Vagina (tissue), 2 donors: Measurements from ENCODE around the gene MCAM. TPM values are rescaled to one million over a fixed set of nuclear protein-coding genes. Genes with fewer than 3 reads are reported as not detected.

Experiments used
- DNase-seq, 2 donors: peaks; one replicate each; pipeline ENCODE4 v3.0.0-alpha.2; 2017; ENCODE audit errors: extremely low spot score in 2 of 2
- H3K27ac ChIP-seq: fragments of 200-600 bp; sonication (generic); one replicate; pipeline ENCODE4 v1.5.1; 2019
- H3K27me3 ChIP-seq: fragments of 200-600 bp; sonication (generic); one replicate; pipeline ENCODE4 v1.5.1; 2019
- H3K36me3 ChIP-seq, 2 donors: fragments of 200-600 bp; sonication (generic); one replicate each; pipeline ENCODE4 v1.5.1; 2017 to 2019
- H3K4me1 ChIP-seq: fragments of 200-600 bp; sonication (generic); one replicate; pipeline ENCODE4 v1.5.1; 2019
- H3K4me3 ChIP-seq, 2 donors: fragments of 200-600 bp; sonication (generic); 1 replicate in 1 of 2; 2 replicates in 1 of 2; pipeline ENCODE4 v1.5.1; 2016 to 2019
- H3K9me3 ChIP-seq: fragments of 200-600 bp; sonication (generic); one replicate; pipeline ENCODE4 v1.5.1; 2019
- CTCF ChIP-seq, 3 experiments: fragments of 450-650 bp in 2 of 3; fragments of 200-600 bp in 1 of 3; sonication (generic) in 1 of 3; IDR thresholded peaks; one replicate each; pipeline ENCODE4 v1.5.1; 2017 to 2019; ENCODE audit warnings: antibody characterized with exemption in 3 of 3, mild to moderate bottlenecking in 2 of 3, moderate library complexity in 2 of 3
- POLR2A ChIP-seq, 2 donors: fragments of 450-650 bp; IDR thresholded peaks; one replicate each; pipeline ENCODE4 v1.6.1; 2017; ENCODE audit warnings: antibody characterized with exemption in 2 of 2, mild to moderate bottlenecking in 2 of 2, moderate library complexity in 2 of 2
- POLR2AphosphoS5 ChIP-seq, 2 donors: sonication (generic); formaldehyde crosslinking; IDR thresholded peaks; one replicate each; pipeline ENCODE4 v1.9.0; 2017; ENCODE audit warnings: antibody characterized with exemption in 2 of 2, mild to moderate bottlenecking in 2 of 2, low read depth in 1 of 2; ENCODE audit not compliant: insufficient read depth in 1 of 2
- intact Hi-C: fragments of 100-400 bp; cut with DNase I; formaldehyde crosslinking; loops from one replicate; pipeline ENCODE4 v1.15.1; 2023
- total RNA-seq: library from RNA; depleted of rRNA; stranded (reverse); fragments of >200 nt; gene quantifications from one replicate; pipeline ENCODE4 v1.2.3, GENCODE V29; 2016

The MCAM gene
- total RNA-seq, 1 donor from 2014 or later = 295 TPM

- TF ChIP-seq POLR2AphosphoS5 (IDR thresholded peaks at IDR 0.05; ENCODE audit: insufficient read depth in 1 of 2, low read depth in 1 of 2) (peak; percentile 15 to 22), POLR2A (IDR thresholded peaks at IDR 0.05) (no peak), CTCF (IDR thresholded peaks at IDR 0.05) (peak; percentile 57 to 85 (median 64))
- H3K36me3 ChIP-seq = no peaks in the 10 kb centered on the region
- intact Hi-C loops = loop anchor here (10.0 kb wide), 1 partner anchor 234 kb away; the partner anchor contains the start of genes C2CD2L and DPAGT1
- peak overlapping the region; percentile 20 to 57 for H3K4me3 ChIP-seq
- H3K27ac ChIP-seq = peak overlapping the region; percentile 96
- peaks cover 58% of the 10 kb centered on the region for H3K4me1 ChIP-seq
- H3K27me3 ChIP-seq = no peaks in the 10 kb centered on the region
- DNase-seq = no peak
- no peaks in the 10 kb centered on the region for H3K9me3 ChIP-seq
Measured at GRCh38 chr11:119338318-119338890, 21.5 kb upstream of the MCAM start.

- H3K36me3 ChIP-seq = no peaks in the 10 kb centered on the region
- H3K4me1 ChIP-seq = peaks cover 58% of the 10 kb centered on the region
- no peaks in the 10 kb centered on the region for H3K27me3 ChIP-seq
- intact Hi-C loops = loop anchor here (10.0 kb wide), 1 partner anchor 233 kb away; the partner anchor contains the start of genes C2CD2L and DPAGT1
- TF ChIP-seq POLR2AphosphoS5 (IDR thresholded peaks at IDR 0.05; ENCODE audit: insufficient read depth in 1 of 2, low read depth in 1 of 2) (peak in 1 of 2 donors; percentile 2), CTCF (IDR thresholded peaks at IDR 0.05) (no peak)
- no peaks in the 10 kb centered on the region for H3K9me3 ChIP-seq
- no peak for DNase-seq
- H3K27ac ChIP-seq = peak overlapping the region; percentile 96
- peak overlapping the region in 1 of 2 donors; percentile 20 for H3K4me3 ChIP-seq
Measured at GRCh38 chr11:119337581-119338317, 20.8 kb upstream of the MCAM start.

GRCh38 chr11:119336744-119337469, 20.0 kb upstream of the MCAM start:
- DNase-seq = no peak
- H3K27me3 ChIP-seq = no peaks in the 10 kb centered on the region
- H3K9me3 ChIP-seq = no peaks in the 10 kb centered on the region
- no peak overlapping the region for H3K4me3 ChIP-seq
- H3K36me3 ChIP-seq = no peaks in the 10 kb centered on the region
- no peak overlapping the region for H3K27ac ChIP-seq
- TF ChIP-seq CTCF (IDR thresholded peaks at IDR 0.05) = no peak
- no peak for TF ChIP-seq POLR2A (IDR thresholded peaks at IDR 0.05)
- TF ChIP-seq POLR2AphosphoS5 (IDR thresholded peaks at IDR 0.05; ENCODE audit: insufficient read depth in 1 of 2, low read depth in 1 of 2) = no peak
- peaks cover 58% of the 10 kb centered on the region for H3K4me1 ChIP-seq
- intact Hi-C loops = loop anchor here (10.0 kb wide), 1 partner anchor 232 kb away; the partner anchor contains the start of genes C2CD2L and DPAGT1

DNA sequence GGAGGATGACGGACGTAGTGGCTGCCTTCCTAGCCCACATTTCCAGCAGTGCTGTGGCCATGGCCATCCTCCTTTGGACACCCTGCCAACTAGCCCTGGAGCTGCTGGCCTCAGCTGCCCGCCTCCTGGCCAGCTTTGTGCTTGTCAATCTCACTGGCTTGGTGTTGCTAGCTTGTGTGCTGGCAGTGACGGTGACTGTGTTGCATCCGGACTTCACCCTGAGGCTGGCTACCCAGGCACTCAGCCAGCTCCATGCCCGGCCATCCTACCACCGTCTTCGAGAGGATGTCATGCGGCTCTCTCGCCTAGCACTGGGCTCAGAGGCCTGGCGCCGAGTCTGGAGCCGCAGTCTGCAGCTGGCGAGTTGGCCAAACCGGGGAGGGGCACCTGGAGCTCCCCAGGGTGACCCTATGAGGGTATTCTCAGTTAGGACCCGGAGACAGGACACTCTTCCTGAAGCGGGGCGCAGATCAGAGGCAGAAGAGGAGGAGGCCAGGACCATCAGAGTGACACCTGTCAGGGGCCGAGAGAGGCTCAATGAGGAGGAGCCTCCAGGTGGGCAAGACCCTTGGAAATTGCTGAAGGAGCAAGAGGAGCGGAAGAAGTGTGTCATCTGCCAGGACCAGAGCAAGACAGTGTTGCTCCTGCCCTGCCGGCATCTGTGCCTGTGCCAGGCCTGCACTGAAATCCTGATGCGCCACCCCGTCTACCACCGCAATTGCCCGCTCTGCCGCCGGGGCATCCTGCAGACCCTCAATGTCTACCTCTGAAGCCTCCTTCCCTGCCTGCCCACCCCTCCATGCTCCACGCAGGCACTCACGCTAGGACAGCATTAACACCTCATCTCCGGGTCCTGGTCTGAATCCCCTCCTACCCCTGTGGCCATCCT, 19.0 kb upstream of the MCAM start:
- no peaks in the 10 kb centered on the region for H3K27me3 ChIP-seq
- intact Hi-C loops = loop anchor here (10.0 kb wide), 1 partner anchor 231 kb away; the partner anchor contains the start of genes C2CD2L and DPAGT1
- peaks cover 51% of the 10 kb centered on the region for H3K4me1 ChIP-seq
- no peaks in the 10 kb centered on the region for H3K9me3 ChIP-seq
- H3K36me3 ChIP-seq = no peaks in the 10 kb centered on the region
- no peak overlapping the region for H3K27ac ChIP-seq
- TF ChIP-seq POLR2AphosphoS5 (IDR thresholded peaks at IDR 0.05; ENCODE audit: insufficient read depth in 1 of 2, low read depth in 1 of 2) (no peak), POLR2A (IDR thresholded peaks at IDR 0.05) (no peak), CTCF (IDR thresholded peaks at IDR 0.05) (no peak)
- H3K4me3 ChIP-seq = no peak overlapping the region
- no peak for DNase-seq
